ENCODE measurements around the gene HFE. TPM values are rescaled to one million over a fixed set of nuclear protein-coding genes. Genes with fewer than 3 reads are reported as not detected.

HFE gene
- total and polyA plus RNA-seq, 10 of the 15 experiments (the other 5 are each of a cell fraction or from before 2014, with no cell fraction given): 0.52 to 5.9 (median 1.7) TPM

- peak; percentile 45; the same call in 1 of the 2 replicates for TF ChIP-seq PKNOX1 (IDR thresholded peaks at IDR 0.05)
- peak; percentile 99 for TF ChIP-seq BACH1 (IDR thresholded peaks at IDR 0.05; ENCODE audit: borderline replicate concordance)
- no peak for TF ChIP-seq ZNF217 (IDR thresholded peaks at IDR 0.05)
- TF ChIP-seq, protein P1, sequence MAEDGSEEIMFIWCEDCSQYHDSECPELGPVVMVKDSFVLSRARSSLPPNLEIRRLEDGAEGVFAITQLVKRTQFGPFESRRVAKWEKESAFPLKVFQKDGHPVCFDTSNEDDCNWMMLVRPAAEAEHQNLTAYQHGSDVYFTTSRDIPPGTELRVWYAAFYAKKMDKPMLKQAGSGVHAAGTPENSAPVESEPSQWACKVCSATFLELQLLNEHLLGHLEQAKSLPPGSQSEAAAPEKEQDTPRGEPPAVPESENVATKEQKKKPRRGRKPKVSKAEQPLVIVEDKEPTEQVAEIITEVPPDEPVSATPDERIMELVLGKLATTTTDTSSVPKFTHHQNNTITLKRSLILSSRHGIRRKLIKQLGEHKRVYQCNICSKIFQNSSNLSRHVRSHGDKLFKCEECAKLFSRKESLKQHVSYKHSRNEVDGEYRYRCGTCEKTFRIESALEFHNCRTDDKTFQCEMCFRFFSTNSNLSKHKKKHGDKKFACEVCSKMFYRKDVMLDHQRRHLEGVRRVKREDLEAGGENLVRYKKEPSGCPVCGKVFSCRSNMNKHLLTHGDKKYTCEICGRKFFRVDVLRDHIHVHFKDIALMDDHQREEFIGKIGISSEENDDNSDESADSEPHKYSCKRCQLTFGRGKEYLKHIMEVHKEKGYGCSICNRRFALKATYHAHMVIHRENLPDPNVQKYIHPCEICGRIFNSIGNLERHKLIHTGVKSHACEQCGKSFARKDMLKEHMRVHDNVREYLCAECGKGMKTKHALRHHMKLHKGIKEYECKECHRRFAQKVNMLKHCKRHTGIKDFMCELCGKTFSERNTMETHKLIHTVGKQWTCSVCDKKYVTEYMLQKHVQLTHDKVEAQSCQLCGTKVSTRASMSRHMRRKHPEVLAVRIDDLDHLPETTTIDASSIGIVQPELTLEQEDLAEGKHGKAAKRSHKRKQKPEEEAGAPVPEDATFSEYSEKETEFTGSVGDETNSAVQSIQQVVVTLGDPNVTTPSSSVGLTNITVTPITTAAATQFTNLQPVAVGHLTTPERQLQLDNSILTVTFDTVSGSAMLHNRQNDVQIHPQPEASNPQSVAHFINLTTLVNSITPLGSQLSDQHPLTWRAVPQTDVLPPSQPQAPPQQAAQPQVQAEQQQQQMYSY (CRISPR knock-in tag; IDR thresholded peaks at IDR 0.05): no peak
- no peak for TF ChIP-seq TAF1 (IDR thresholded peaks at IDR 0.05; ENCODE audit: borderline replicate concordance, low read depth, low read length)
- TF ChIP-seq SUZ12 (IDR thresholded peaks at IDR 0.05; ENCODE audit: unreplicated experiment): no peak
- no peak for TF ChIP-seq ZBTB11 (CRISPR knock-in tag; IDR thresholded peaks at IDR 0.05)
- TF ChIP-seq ZBTB4 (CRISPR knock-in tag; IDR thresholded peaks at IDR 0.05): no peak
- peak; percentile 33; the same call in 1 of the 2 replicates for TF ChIP-seq JUNB (IDR thresholded peaks at IDR 0.05)
- TF ChIP-seq POU2F2 (IDR thresholded peaks at IDR 0.05; ENCODE audit: borderline replicate concordance, low read depth, low read length): no peak
- peak; percentile 29; the same call in 1 of the 2 replicates for TF ChIP-seq ZNF24 (IDR thresholded peaks at IDR 0.05)
- TF ChIP-seq KAT2A (conservative IDR thresholded peaks at IDR 0.05; ENCODE audit: control insufficient read depth, low read depth, low read length): no peak
- TF ChIP-seq NFXL1 (IDR thresholded peaks at IDR 0.05; ENCODE audit: borderline replicate concordance): no peak
- no peak for TF ChIP-seq MYB (IDR thresholded peaks at IDR 0.05; ENCODE audit: borderline replicate concordance, low read depth, low read length)
- TF ChIP-seq PAX5 (IDR thresholded peaks at IDR 0.05; ENCODE audit: borderline replicate concordance, low read depth, low read length): no peak
- no peak for TF ChIP-seq PAX8 (IDR thresholded peaks at IDR 0.05)
- no peak for TF ChIP-seq RBBP5 (conservative IDR thresholded peaks at IDR 0.05)
- TF ChIP-seq ASH2L (IDR thresholded peaks at IDR 0.05; ENCODE audit: borderline replicate concordance, low read depth): no peak
- no peak for TF ChIP-seq IRF5 (IDR thresholded peaks at IDR 0.05; ENCODE audit: borderline replicate concordance)
Observed at GRCh38 chr6:26065952-26066380, 21.3 kb upstream of the HFE start (continued).

All from GM12878 (cell line).